GM12873 (cell line): Measurements from ENCODE around the gene USH2A.
A peak's percentile ranks its signal among the peaks of the same experiment; 100 is the strongest.

ENCODE experiments used
- TF ChIP-seq, protein P1 (sequence below): IDR thresholded peaks from 2 replicates; pipeline ENCODE4 v1.5.1; 2012; ENCODE audit warnings: low read depth, mild to moderate bottlenecking, moderate library complexity, low read length, control low read depth; ENCODE audit not compliant: insufficient read depth; ENCODE audit errors: missing control alignments

Gene USH2A

DNA sequence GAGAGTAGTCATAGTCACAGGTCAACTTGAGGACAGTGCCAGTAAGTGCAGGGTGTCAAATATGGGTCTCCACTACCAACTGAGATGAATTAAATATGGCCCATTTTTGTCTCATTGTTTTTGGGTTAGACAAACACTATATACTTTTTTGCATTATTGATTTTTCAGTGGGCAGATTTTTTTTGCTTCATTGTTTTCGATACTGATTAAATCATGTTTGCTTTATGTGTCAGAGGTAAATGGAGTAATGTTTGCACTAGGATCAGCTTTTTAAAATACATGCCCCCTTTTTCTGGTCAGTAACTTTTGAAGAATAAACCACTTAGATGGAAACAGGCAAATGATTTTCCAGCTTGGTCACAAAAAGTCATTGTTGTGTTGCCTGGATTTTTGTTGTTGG is 199.0 kb downstream of the USH2A start:
- TF ChIP-seq, protein P1, sequence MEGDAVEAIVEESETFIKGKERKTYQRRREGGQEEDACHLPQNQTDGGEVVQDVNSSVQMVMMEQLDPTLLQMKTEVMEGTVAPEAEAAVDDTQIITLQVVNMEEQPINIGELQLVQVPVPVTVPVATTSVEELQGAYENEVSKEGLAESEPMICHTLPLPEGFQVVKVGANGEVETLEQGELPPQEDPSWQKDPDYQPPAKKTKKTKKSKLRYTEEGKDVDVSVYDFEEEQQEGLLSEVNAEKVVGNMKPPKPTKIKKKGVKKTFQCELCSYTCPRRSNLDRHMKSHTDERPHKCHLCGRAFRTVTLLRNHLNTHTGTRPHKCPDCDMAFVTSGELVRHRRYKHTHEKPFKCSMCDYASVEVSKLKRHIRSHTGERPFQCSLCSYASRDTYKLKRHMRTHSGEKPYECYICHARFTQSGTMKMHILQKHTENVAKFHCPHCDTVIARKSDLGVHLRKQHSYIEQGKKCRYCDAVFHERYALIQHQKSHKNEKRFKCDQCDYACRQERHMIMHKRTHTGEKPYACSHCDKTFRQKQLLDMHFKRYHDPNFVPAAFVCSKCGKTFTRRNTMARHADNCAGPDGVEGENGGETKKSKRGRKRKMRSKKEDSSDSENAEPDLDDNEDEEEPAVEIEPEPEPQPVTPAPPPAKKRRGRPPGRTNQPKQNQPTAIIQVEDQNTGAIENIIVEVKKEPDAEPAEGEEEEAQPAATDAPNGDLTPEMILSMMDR = no peak

DNA sequence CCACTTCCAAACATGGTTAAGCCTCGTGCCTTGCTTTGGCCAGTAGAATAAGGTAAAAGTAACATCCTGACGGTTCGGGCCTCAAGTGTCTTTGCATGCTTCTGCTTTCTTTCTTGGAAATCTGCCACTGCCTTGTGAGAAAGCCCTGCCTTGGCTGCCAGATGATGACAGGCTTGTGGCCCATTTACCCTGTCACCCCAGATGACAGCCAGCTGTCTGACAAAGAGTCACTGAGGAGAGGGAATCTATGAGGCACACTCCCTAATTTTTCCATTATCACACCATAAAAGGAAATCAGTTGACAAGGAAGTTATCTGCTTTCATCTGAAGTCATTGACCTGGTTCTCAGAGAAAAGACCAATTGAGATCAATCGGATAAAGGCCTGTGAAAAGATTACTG is 199.8 kb downstream of the USH2A start:
- TF ChIP-seq, protein P1 = no peak

DNA sequence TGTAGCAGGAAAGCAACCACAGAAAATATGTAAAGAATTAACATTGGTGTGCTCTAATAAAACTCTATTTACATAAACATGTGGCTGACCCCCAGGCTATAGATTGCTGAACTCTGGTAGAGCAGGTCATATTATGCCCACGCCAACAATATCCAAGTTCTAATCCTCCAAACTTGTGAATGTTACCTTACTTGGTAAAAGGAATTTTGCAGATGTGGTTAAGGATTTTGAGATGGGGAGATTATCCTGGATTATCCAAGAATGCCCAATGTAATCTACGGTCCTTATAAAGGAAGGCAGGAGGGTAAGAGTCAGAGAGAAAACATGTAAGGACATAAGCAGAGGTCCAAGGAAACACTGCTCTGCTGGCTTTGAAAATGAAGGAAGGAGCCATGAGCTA is 201.0 kb downstream of the USH2A start:
- TF ChIP-seq, protein P1 = no peak

DNA sequence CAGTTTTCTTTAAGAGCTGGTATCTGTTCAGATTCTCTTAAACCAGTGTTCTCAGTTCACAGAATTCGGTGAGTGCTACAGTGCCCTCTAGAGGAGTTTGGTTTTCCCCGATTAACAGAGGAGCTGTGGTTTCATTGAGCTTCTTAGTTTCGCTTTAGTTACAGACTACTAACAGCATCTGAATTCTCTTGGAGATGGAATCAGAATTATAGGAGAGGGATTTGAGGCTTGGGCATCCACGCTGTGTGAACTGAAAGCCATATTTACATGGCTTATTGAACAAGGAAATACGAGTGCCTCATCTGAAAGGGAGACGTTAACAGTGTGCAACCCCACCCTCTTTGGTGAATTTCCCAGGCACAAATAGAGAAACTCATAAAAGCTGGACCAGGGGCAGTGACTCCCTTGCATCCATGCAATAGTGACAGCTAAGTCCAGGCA is 202.0 kb downstream of the USH2A start:
- TF ChIP-seq, protein P1 = peak; percentile 74

DNA sequence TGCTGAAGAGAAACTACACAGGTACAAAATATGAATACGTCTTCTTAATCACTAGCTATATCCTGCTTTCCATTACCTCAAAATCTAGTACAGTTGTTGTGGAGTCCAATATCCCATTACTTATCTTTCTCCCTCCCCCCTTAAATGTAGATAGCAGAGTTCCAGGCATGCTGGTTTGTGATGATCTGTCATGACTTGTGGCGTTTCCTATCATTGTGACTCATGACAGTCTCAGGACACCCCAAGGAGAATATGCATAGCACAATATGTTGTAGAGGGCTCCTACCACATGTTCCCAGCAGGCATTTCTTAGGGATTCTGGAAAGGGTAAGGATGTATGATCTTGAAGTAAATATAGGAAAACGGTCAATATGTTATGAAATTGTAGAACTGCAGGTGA is 206.9 kb downstream of the USH2A start:
- TF ChIP-seq, protein P1 = no peak

DNA sequence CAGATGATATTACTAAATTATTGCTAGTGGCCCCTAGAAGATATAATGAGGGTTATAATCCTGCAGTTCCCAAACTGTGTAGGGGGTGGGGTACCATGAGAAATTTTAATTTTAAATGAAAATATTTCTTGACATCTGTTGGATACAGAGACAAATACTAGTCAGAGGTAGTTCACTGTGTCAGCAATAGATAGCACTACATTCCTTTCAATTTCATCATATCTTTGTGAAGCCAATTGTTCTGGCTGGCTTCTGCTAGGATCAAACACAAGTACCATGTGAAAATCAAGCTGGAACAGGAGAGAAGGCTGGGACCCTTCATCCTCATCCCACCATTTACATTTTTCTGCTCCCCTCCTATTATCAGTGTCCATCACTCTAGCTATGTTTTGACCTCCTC is 208.1 kb downstream of the USH2A start:
- TF ChIP-seq, protein P1 = no peak

DNA sequence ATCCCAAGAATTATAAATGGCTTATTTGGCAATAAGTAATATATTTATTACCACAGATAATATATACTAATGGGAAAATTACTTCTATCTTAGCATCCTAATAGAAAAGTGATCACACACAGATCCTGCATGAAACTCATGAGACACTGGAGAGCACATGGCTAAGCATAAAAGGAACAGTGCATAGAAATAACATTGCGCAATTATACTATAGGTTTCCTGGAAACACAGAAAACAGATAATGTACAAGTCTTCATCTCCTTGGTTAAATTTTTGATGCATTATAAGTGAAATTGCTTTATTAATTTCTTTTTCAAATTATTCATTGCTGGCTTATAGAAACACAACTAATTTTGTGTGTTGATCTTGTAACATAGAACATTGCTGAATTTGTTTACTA is 210.4 kb downstream of the USH2A start:
- TF ChIP-seq, protein P1 = no peak
